IgD-negative memory B cell (primary cell): ENCODE measurements around the gene CCDC138. TPM values are rescaled to one million over a fixed set of nuclear protein-coding genes. Genes with fewer than 3 reads are reported as not detected.

Source experiments
- H3K27ac Mint-ChIP-seq, 3 donors: one replicate each; pipeline ENCODE4 v1.8.0; 2020 to 2022; ENCODE audit warnings: mild to moderate bottlenecking in 3 of 3, mixed read lengths in 3 of 3, moderate library complexity in 1 of 3
- H3K27me3 Mint-ChIP-seq: one replicate; pipeline ENCODE4 v1.8.0; 2021; ENCODE audit warnings: mixed read lengths
- H3K36me3 Mint-ChIP-seq: one replicate; pipeline ENCODE4 v1.8.0; 2020; ENCODE audit warnings: mild to moderate bottlenecking, mixed read lengths
- H3K4me1 Mint-ChIP-seq, 3 donors: one replicate each; pipeline ENCODE4 v1.8.0; 2020 to 2022; ENCODE audit warnings: mixed read lengths in 3 of 3, mild to moderate bottlenecking in 1 of 3
- H3K4me3 Mint-ChIP-seq, 4 donors: one replicate each; pipeline ENCODE4 v1.8.0; 2020 to 2022; ENCODE audit warnings: mild to moderate bottlenecking in 4 of 4, mixed read lengths in 4 of 4, moderate library complexity in 3 of 4
- H3K9me3 Mint-ChIP-seq, 3 donors: one replicate each; pipeline ENCODE4 v1.8.0; 2020 to 2021; ENCODE audit warnings: mixed read lengths in 3 of 3, mild to moderate bottlenecking in 1 of 3
- polyA plus RNA-seq: library from polyadenylated mRNA; unstranded; fragments of 300-500 nt; fragmentation: Illumina TruSeq; gene quantifications from one replicate; pipeline ENCODE4 v1.2.3, GENCODE V29; 2021

CCDC138 gene
- polyA plus RNA-seq, 1 donor from 2014 or later: 8.6 TPM

DNA sequence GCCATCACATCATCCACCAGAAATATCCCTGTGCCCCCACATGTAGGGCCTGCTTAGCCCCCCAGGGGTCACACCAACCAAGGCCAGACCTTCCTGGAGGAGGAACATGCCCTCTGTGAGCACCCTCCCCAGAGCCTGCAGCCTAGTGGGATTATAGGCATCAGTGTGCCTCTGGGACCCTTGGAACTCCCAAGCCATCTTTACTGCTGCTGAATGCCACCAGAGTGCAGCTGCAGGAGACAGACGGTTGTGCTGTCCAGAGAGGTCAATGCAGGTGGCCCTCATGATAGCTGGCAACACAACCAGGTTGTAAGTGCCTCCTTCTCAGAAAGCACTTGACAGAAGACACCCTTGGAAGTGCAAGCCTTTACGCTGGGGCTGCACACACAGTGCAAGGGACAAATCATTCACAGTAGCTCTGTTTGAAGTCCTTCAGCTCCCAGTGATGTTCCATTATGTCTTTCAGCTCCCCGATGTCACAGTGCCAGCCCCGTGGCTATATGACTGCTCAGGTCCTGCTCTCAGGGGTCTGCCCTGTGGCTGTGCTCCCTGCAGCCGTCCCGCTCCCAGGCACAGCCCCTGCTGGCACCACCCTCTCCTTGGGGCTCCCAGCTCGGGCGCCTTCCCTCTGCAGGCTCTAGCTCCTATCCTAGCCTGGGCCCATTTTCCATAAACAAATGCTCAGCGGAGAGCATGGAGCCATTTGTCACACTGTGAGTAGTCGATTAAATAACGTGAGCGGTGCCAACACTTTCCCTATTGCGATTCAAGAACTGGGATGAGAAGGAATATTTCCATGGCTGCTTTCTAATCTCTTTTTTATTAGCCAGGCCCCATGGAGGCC, 137.4 kb downstream of the CCDC138 start:
- Mint-ChIP-seq H3K4me1 (no peaks in the 10 kb centered on the region), H3K36me3 (peaks cover 2% of the 10 kb centered on the region), H3K4me3 (no peak overlapping the region), H3K9me3 (no peaks in the 10 kb centered on the region), H3K27ac (no peak overlapping the region), H3K27me3 (peaks cover under 1% of the 10 kb centered on the region)

DNA sequence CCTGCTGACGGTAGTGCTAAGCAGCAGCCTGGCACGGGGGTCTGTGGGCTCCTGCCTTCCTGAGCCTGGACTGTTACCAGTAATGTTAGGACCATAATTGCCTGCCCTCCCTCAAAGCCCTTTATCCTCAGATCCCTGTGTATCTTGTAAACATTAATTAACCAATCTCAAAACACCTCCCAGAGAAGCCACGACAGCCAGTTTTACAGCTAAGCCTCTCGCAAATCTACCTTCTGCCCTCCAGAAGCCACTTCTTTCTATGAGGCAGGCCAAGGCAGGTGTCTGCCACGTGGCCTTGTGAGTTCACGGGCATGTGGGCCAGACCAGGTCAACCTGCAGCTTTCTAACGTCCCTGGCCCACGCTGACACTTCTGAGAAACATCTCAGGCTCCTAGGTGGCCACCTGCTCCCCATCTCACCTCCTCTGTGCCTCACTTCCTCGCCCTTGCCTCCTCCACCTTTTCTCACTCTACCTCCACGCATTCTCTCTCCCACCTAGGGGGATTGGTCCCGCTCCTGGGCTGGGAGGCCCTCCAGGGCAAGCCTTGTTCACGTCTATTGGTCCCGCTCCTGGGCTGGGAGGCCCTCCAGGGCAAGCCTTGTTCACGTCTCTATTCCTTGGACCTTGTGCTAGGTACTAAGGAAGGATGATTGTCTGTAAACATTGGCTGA, 138.1 kb downstream of the CCDC138 start:
- H3K4me3 Mint-ChIP-seq: no peak overlapping the region
- H3K9me3 Mint-ChIP-seq: no peaks in the 10 kb centered on the region
- no peak overlapping the region for H3K27ac Mint-ChIP-seq
- peaks cover 2% of the 10 kb centered on the region for H3K36me3 Mint-ChIP-seq
- H3K27me3 Mint-ChIP-seq: peaks cover 2% of the 10 kb centered on the region
- H3K4me1 Mint-ChIP-seq: no peaks in the 10 kb centered on the region

DNA sequence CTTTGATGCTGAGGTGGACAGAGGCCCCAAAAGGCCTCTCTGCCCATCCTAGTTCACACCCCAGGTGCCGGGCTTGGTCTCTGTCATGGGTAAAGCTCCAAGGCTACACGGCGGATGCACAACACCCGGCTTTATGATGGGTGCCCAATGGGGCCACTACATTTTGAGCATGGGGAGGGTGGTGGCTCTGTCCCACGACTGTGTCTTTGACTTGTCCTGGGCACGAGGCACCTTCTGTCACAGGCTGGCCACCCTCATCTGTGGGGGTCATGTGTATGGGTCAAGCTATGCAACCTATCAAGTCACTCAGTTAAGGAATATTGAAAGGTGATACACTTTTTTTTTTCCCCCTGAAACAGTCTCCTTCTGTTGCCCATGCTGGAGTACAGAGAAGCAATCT, 138.7 kb downstream of the CCDC138 start:
- H3K4me3 Mint-ChIP-seq: no peak overlapping the region
- H3K36me3 Mint-ChIP-seq: peaks cover 2% of the 10 kb centered on the region
- peaks cover 2% of the 10 kb centered on the region for H3K27me3 Mint-ChIP-seq
- H3K27ac Mint-ChIP-seq: no peak overlapping the region
- no peaks in the 10 kb centered on the region for H3K4me1 Mint-ChIP-seq
- no peaks in the 10 kb centered on the region for H3K9me3 Mint-ChIP-seq

DNA sequence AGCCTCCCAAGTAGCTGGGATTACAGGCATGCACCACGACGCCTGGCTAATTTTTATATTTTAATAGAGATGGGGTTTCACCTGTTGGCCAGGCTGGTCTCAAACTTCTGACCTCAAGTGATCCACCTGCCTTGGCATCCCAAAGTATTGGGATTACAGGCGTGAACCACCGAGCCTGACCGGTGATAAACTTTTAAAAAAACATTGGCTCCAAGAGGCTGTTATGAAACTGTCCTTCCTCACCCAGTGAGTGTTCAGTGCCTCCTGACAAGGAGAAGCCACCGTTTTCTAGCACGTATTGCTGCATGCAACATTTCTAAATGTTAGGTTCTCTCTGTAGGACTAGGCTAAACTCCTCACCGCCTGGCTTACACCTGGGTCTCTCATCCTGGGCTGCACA, 139.2 kb downstream of the CCDC138 start:
- Mint-ChIP-seq H3K4me1 (no peaks in the 10 kb centered on the region), H3K27me3 (peaks cover 2% of the 10 kb centered on the region), H3K4me3 (no peak overlapping the region), H3K27ac (no peak overlapping the region), H3K9me3 (no peaks in the 10 kb centered on the region), H3K36me3 (peaks cover 2% of the 10 kb centered on the region)

Other genes starting within 250 kb of the CCDC138 start
- 15.9 TPM for gene RANBP2, start 67.3 kb upstream of the CCDC138 start, polyA plus RNA-seq
- 0.26 TPM for gene EDAR, start 202.4 kb downstream of the CCDC138 start, polyA plus RNA-seq